MCF 10A (cell line): Measurements from ENCODE around the gene CAGE1. TPM values are rescaled to one million over a fixed set of nuclear protein-coding genes. Genes with fewer than 3 reads are reported as not detected.

Experiments used
- BruUV-seq: library from RNA; stranded (reverse); fragments of 400-500 nt; replicated peaks from 2 replicates; lab custom pipeline; 2021; lab: Mats Ljungman, UMichigan
- CTCF ChIA-PET: fragments of 300-600 bp; sonication (Branson Sonifier 250); formaldehyde crosslinking; extraction: SDS; loops from one replicate; lab custom pipeline; 2021; ENCODE audit warnings: antibody characterized with exemption, inconsistent platforms; lab: Yijun Ruan, JAX
- POLR2A ChIA-PET: fragments of 300-600, 350-650 bp; sonication (Branson Sonifier 250); formaldehyde crosslinking; extraction: SDS; loops from one replicate; lab custom pipeline; 2020; ENCODE audit warnings: antibody characterized with exemption, inconsistent platforms; lab: Yijun Ruan, JAX
- DNase-seq: peaks from one replicate; pipeline ENCODE4 v3.0.0-alpha.2; 2018; ENCODE audit not compliant: unreplicated experiment
- H3K27ac Mint-ChIP-seq: one replicate; pipeline ENCODE4 v1.8.0; 2022; ENCODE audit warnings: mild to moderate bottlenecking, low read depth, mixed read lengths; ENCODE audit not compliant: unreplicated experiment
- H3K27me3 Mint-ChIP-seq: one replicate; pipeline ENCODE4 v1.8.0; 2022; ENCODE audit warnings: mixed read lengths; ENCODE audit not compliant: insufficient read depth, unreplicated experiment
- H3K36me3 Mint-ChIP-seq: one replicate; pipeline ENCODE4 v1.8.0; 2022; ENCODE audit warnings: mild to moderate bottlenecking, moderate library complexity, mixed read lengths; ENCODE audit not compliant: insufficient read depth, unreplicated experiment
- H3K4me1 Mint-ChIP-seq: one replicate; pipeline ENCODE4 v1.8.0; 2022; ENCODE audit warnings: mixed read lengths; ENCODE audit not compliant: insufficient read depth, unreplicated experiment
- H3K4me3 Mint-ChIP-seq: one replicate; pipeline ENCODE4 v1.8.0; 2022; ENCODE audit warnings: mild to moderate bottlenecking, moderate library complexity, mixed read lengths; ENCODE audit not compliant: unreplicated experiment
- H3K9me3 Mint-ChIP-seq: one replicate; pipeline ENCODE4 v1.8.0; 2022; ENCODE audit warnings: mixed read lengths; ENCODE audit not compliant: unreplicated experiment
- CTCF ChIP-seq: fragments of 200-600 bp; IDR thresholded peaks from one replicate; pipeline ENCODE4 v1.8.0; 2022; ENCODE audit warnings: antibody characterized with exemption, mild to moderate bottlenecking; ENCODE audit not compliant: unreplicated experiment
- intact Hi-C: fragments of 100-400 bp; cut with micrococcal nuclease; formaldehyde crosslinking; loops from 2 replicates; pipeline ENCODE4 v1.14.1; 2022
- total RNA-seq: library from RNA; stranded (reverse); gene quantifications from 2 replicates; pipeline ENCODE4 v1.2.3, GENCODE V29; 2022

CAGE1 gene
- total RNA-seq, 1 experiment from 2014 or later: 0.33 TPM

GRCh38 chr6:7391151-7391550, 1.6 kb upstream of the CAGE1 start:
- H3K9me3 Mint-ChIP-seq: no peaks in the 10 kb centered on the region
- intact Hi-C loops: loop anchor here (10.0 kb wide), 1 partner anchor 716 kb away; no protein-coding TSS in a partner anchor
- peaks cover 45% of the 10 kb centered on the region for H3K36me3 Mint-ChIP-seq
- DNase-seq: peak; percentile 37
- H3K27ac Mint-ChIP-seq: peak overlapping the region; percentile 87
- H3K27me3 Mint-ChIP-seq: no peaks in the 10 kb centered on the region
- H3K4me3 Mint-ChIP-seq: peak overlapping the region; percentile 77
- BruUV-seq: no TSS peak
- CTCF ChIA-PET: interaction anchor here (0.7 to 3.4 kb wide), 5 partner anchors 79 to 115 kb away, joined by 3 to 16 read pairs (median 4); partner anchors contain the start of gene SSR1
- peaks cover 38% of the 10 kb centered on the region for H3K4me1 Mint-ChIP-seq
- no peak for TF ChIP-seq CTCF
- POLR2A ChIA-PET: interaction anchor here (0.6 to 6.7 kb wide), 16 partner anchors 8 to 671 kb away, joined by 3 to 114 read pairs (median 8); partner anchors contain the start of genes SNRNP48 and SSR1

- Mint-ChIP-seq H3K27ac (peak overlapping the region; percentile 87), H3K27me3 (no peaks in the 10 kb centered on the region), H3K4me3 (peak overlapping the region; percentile 77), H3K4me1 (peaks cover 38% of the 10 kb centered on the region), H3K36me3 (peaks cover 37% of the 10 kb centered on the region), H3K9me3 (no peaks in the 10 kb centered on the region)
- intact Hi-C loops: loop anchor here (1.0 to 10.0 kb wide), 2 partner anchors 155 to 716 kb away; no protein-coding TSS in a partner anchor
- no peak for DNase-seq
- POLR2A ChIA-PET: interaction anchor here (0.7 to 6.7 kb wide), 40 partner anchors 9 to 568 kb away, joined by 3 to 114 read pairs (median 6); partner anchors contain the start of genes DSP, SNRNP48 and SSR1
- TF ChIP-seq CTCF: peak; percentile 7
- BruUV-seq: no TSS peak
- CTCF ChIA-PET: interaction anchor here (0.5 to 3.4 kb wide), 10 partner anchors 66 to 580 kb away, joined by 3 to 16 read pairs (median 4); partner anchors contain the start of gene SSR1
Measured at GRCh38 chr6:7390226-7390878, 810 bp upstream of the CAGE1 start.

- TF ChIP-seq CTCF: no peak
- no TSS peak for BruUV-seq
- CTCF ChIA-PET: interaction anchor here (0.7 to 1.8 kb wide), 3 partner anchors 93 to 113 kb away, joined by 3 to 8 read pairs (median 6); no protein-coding TSS in a partner anchor
- Mint-ChIP-seq H3K9me3 (no peaks in the 10 kb centered on the region), H3K4me1 (peaks cover 38% of the 10 kb centered on the region), H3K36me3 (peaks cover 25% of the 10 kb centered on the region), H3K27me3 (no peaks in the 10 kb centered on the region), H3K4me3 (peak overlapping the region; percentile 77), H3K27ac (peak overlapping the region; percentile 87)
- POLR2A ChIA-PET: interaction anchor here (0.5 to 6.7 kb wide), 42 partner anchors 9 to 685 kb away, joined by 3 to 114 read pairs (median 6); partner anchors contain the start of genes DSP, SNRNP48 and SSR1
- intact Hi-C loops: loop anchor here (1.0 to 2.0 kb wide), 2 partner anchors 42 to 76 kb away; partner anchors contain the start of gene SSR1
- DNase-seq: peak; percentile 85
Measured at GRCh38 chr6:7389162-7389450, 436 bp downstream of the CAGE1 start.

GRCh38 chr6:7381092-7381491, 8.4 kb downstream of the CAGE1 start:
- no peak for DNase-seq
- no peaks in the 10 kb centered on the region for H3K4me1 Mint-ChIP-seq
- no peak overlapping the region for H3K4me3 Mint-ChIP-seq
- TF ChIP-seq CTCF: no peak
- ChIA-PET CTCF (no interaction called here), POLR2A (interaction anchor here (0.8 kb wide), 1 partner anchor 193 kb away, joined by 3 read pairs; no protein-coding TSS in a partner anchor)
- intact Hi-C loops: no loop called here
- H3K36me3 Mint-ChIP-seq: no peaks in the 10 kb centered on the region
- no peaks in the 10 kb centered on the region for H3K27me3 Mint-ChIP-seq
- no peak overlapping the region for H3K27ac Mint-ChIP-seq
- no TSS peak for BruUV-seq
- no peaks in the 10 kb centered on the region for H3K9me3 Mint-ChIP-seq
